GM23338 (cell line): ENCODE results near the gene FBXL19. TPM values are rescaled to one million over a fixed set of nuclear protein-coding genes. Genes with fewer than 3 reads are reported as not detected.

ENCODE experiments used
- ATAC-seq: fragments of 200-7000 bp; cut with Tn5 transposase; 3 replicates; pipeline ENCODE4 v1.9.1; 2020
- DNase-seq: peaks from one replicate; pipeline ENCODE4 v3.0.0-alpha.2; 2015; ENCODE audit warnings: low spot score
- H2AFZ ChIP-seq: fragments of 200-600 bp; sonication (generic); 2 replicates; pipeline ENCODE4 v1.8.0; 2016; ENCODE audit warnings: antibody characterized with exemption, mild to moderate bottlenecking, moderate library complexity
- H3F3A ChIP-seq: fragments of 200-600 bp; sonication (generic); replicated peaks from 2 replicates; pipeline ENCODE4 v1.8.0; 2017; ENCODE audit warnings: antibody characterized with exemption, mixed run types, low read depth
- H3K27ac ChIP-seq: fragments of 200-600 bp; sonication (generic); 2 replicates; pipeline ENCODE4 v1.6.1; 2016; ENCODE audit warnings: low read depth
- H3K27me3 ChIP-seq: fragments of 200-600 bp; sonication (generic); 2 replicates; pipeline ENCODE4 v1.8.0; 2016; ENCODE audit warnings: mild to moderate bottlenecking, mixed run types, moderate library complexity; ENCODE audit not compliant: insufficient read depth
- H3K36me3 ChIP-seq: fragments of 200-600 bp; sonication (generic); 2 replicates; pipeline ENCODE4 v1.8.0; 2016; ENCODE audit warnings: mild to moderate bottlenecking; ENCODE audit not compliant: insufficient read depth
- H3K4me1 ChIP-seq: fragments of 200-600 bp; sonication (generic); 2 replicates; pipeline ENCODE4 v1.8.0; 2016; ENCODE audit warnings: mild to moderate bottlenecking, moderate library complexity; ENCODE audit not compliant: insufficient read depth
- H3K4me2 ChIP-seq: fragments of 200-600 bp; sonication (generic); 2 replicates; pipeline ENCODE4 v1.7.1; 2017; ENCODE audit warnings: mixed run types
- H3K4me3 ChIP-seq: fragments of 200-600 bp; sonication (generic); 2 replicates; pipeline ENCODE4 v1.6.1; 2016; ENCODE audit warnings: mixed run types
- H3K79me2 ChIP-seq: fragments of 200-600 bp; sonication (generic); replicated peaks from 2 replicates; pipeline ENCODE4 v1.8.0; 2017; ENCODE audit warnings: mild to moderate bottlenecking; ENCODE audit not compliant: insufficient read depth
- H3K9me2 ChIP-seq: fragments of 200-600 bp; sonication (generic); 2 replicates; pipeline ENCODE4 v1.8.0; 2017; ENCODE audit not compliant: insufficient read depth
- H4K20me1 ChIP-seq: fragments of 200-600 bp; sonication (generic); replicated peaks from 2 replicates; pipeline ENCODE4 v1.8.0; 2017; ENCODE audit warnings: mild to moderate bottlenecking; ENCODE audit not compliant: insufficient read depth
- H3K27ac Mint-ChIP-seq: 2 replicates; pipeline ENCODE4 v1.8.0; 2020; ENCODE audit warnings: inconsistent platforms, mild to moderate bottlenecking, moderate library complexity, mixed read lengths
- H3K27me3 Mint-ChIP-seq: 3 replicates; pipeline ENCODE4 v1.8.0; 2022; ENCODE audit warnings: low read depth, mild to moderate bottlenecking, moderate library complexity, mixed read lengths, inconsistent platforms; ENCODE audit not compliant: insufficient read depth, poor library complexity
- H3K36me3 Mint-ChIP-seq: 3 replicates; pipeline ENCODE4 v1.8.0; 2021; ENCODE audit warnings: low read depth, mild to moderate bottlenecking, inconsistent platforms, moderate library complexity, mixed read lengths
- H3K4me1 Mint-ChIP-seq: 3 replicates; pipeline ENCODE4 v1.8.0; 2020; ENCODE audit warnings: mild to moderate bottlenecking, inconsistent platforms, mixed read lengths
- H3K4me3 Mint-ChIP-seq: 3 replicates; pipeline ENCODE4 v1.8.0; 2021; ENCODE audit warnings: moderate library complexity, mild to moderate bottlenecking, inconsistent platforms, mixed read lengths
- H3K9me3 Mint-ChIP-seq: 3 replicates; pipeline ENCODE4 v1.8.0; 2020; ENCODE audit warnings: moderate library complexity, mild to moderate bottlenecking, inconsistent platforms, mixed read lengths
- CREB1 ChIP-seq: fragments of 250-450 bp; sonication (Bioruptor Pico); IDR thresholded peaks from 2 replicates; pipeline ENCODE4 v1.5.0; 2020; ENCODE audit warnings: low read depth, mild to moderate bottlenecking, moderate library complexity
- EZH2 ChIP-seq: fragments of 200-600 bp; sonication (generic); IDR thresholded peaks from one replicate; pipeline ENCODE4 v1.8.0; 2017; ENCODE audit warnings: antibody characterized with exemption, mild to moderate bottlenecking, low read depth; ENCODE audit not compliant: unreplicated experiment
- POLR2AphosphoS5 ChIP-seq: IDR thresholded peaks from 2 replicates; pipeline ENCODE4 v1.6.1; 2016; ENCODE audit warnings: antibody characterized with exemption, low read depth
- ZNF114 ChIP-seq: fragments of 250-450 bp; sonication (Bioruptor Pico); IDR thresholded peaks from 2 replicates; pipeline ENCODE4 v1.5.0; 2020; ENCODE audit warnings: mild to moderate bottlenecking, moderate library complexity
- ZNF331 ChIP-seq: fragments of 250-450 bp; sonication (Bioruptor Pico); IDR thresholded peaks from 2 replicates; pipeline ENCODE4 v1.5.0; 2020; ENCODE audit warnings: low read depth, mild to moderate bottlenecking, moderate library complexity
- polyA plus RNA-seq: library from polyadenylated mRNA; unstranded; fragments of >200 nt; fragmentation: Nextera tagmentation; extraction: Ambion mirVana; gene quantifications from 2 replicates; pipeline ENCODE4 v1.2.1, GENCODE V29; 2016
- total RNA-seq: library from RNA; depleted of rRNA; stranded (reverse); fragments of >200 nt; shearing (Covaris generic); gene quantifications from 2 replicates; pipeline ENCODE4 v1.2.3, GENCODE V29; 2014
- TF ChIP-seq, protein P1 (sequence below): IDR thresholded peaks from one replicate; pipeline ENCODE4 v1.6.1; 2018; ENCODE audit warnings: antibody characterized with exemption; ENCODE audit not compliant: unreplicated experiment
- TF ChIP-seq, protein P2 (sequence below): IDR thresholded peaks from 2 replicates; pipeline ENCODE4 v1.6.1; 2016; ENCODE audit warnings: antibody characterized with exemption

Gene FBXL19
- total and polyA plus RNA-seq, 2 experiments from 2014 or later: 12.5 to 71.5 TPM

GRCh38 chr16:30874821-30875717 is 48.3 kb upstream of the FBXL19 start:
- peak overlapping the region; percentile 92 for H3K4me3 Mint-ChIP-seq
- H3K27ac Mint-ChIP-seq: peak overlapping the region; percentile 96
- H3K4me1 Mint-ChIP-seq: peaks cover 11% of the 10 kb centered on the region
- no peaks in the 10 kb centered on the region for H3K9me3 Mint-ChIP-seq
- H2AFZ ChIP-seq: peak overlapping the region; percentile 98
- H3K27me3 Mint-ChIP-seq: peaks cover 25% of the 10 kb centered on the region
- no peaks in the 10 kb centered on the region for H3K36me3 ChIP-seq
- peaks cover 14% of the 10 kb centered on the region for H3K4me1 ChIP-seq
- peaks cover 44% of the 10 kb centered on the region for H3K27me3 ChIP-seq
- peak; percentile 97 for DNase-seq
- no peaks in the 10 kb centered on the region for H3K9me2 ChIP-seq
- H4K20me1 ChIP-seq: peaks cover 8% of the 10 kb centered on the region
- TF ChIP-seq ZNF331: no peak
- TF ChIP-seq, protein P1, sequence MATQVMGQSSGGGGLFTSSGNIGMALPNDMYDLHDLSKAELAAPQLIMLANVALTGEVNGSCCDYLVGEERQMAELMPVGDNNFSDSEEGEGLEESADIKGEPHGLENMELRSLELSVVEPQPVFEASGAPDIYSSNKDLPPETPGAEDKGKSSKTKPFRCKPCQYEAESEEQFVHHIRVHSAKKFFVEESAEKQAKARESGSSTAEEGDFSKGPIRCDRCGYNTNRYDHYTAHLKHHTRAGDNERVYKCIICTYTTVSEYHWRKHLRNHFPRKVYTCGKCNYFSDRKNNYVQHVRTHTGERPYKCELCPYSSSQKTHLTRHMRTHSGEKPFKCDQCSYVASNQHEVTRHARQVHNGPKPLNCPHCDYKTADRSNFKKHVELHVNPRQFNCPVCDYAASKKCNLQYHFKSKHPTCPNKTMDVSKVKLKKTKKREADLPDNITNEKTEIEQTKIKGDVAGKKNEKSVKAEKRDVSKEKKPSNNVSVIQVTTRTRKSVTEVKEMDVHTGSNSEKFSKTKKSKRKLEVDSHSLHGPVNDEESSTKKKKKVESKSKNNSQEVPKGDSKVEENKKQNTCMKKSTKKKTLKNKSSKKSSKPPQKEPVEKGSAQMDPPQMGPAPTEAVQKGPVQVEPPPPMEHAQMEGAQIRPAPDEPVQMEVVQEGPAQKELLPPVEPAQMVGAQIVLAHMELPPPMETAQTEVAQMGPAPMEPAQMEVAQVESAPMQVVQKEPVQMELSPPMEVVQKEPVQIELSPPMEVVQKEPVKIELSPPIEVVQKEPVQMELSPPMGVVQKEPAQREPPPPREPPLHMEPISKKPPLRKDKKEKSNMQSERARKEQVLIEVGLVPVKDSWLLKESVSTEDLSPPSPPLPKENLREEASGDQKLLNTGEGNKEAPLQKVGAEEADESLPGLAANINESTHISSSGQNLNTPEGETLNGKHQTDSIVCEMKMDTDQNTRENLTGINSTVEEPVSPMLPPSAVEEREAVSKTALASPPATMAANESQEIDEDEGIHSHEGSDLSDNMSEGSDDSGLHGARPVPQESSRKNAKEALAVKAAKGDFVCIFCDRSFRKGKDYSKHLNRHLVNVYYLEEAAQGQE: no peak
- TF ChIP-seq, protein P2, sequence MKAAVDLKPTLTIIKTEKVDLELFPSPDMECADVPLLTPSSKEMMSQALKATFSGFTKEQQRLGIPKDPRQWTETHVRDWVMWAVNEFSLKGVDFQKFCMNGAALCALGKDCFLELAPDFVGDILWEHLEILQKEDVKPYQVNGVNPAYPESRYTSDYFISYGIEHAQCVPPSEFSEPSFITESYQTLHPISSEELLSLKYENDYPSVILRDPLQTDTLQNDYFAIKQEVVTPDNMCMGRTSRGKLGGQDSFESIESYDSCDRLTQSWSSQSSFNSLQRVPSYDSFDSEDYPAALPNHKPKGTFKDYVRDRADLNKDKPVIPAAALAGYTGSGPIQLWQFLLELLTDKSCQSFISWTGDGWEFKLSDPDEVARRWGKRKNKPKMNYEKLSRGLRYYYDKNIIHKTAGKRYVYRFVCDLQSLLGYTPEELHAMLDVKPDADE: peak; percentile 88
- no peak for TF ChIP-seq ZNF114 (CRISPR knock-in tag)
- peak; percentile 94 for TF ChIP-seq POLR2AphosphoS5
- TF ChIP-seq CREB1: peak; percentile 77
- peak; percentile 29 for TF ChIP-seq EZH2
- peak overlapping the region; percentile 90 for H3K4me3 ChIP-seq
- ATAC-seq: peak; percentile 97
- peaks cover 14% of the 10 kb centered on the region for H3K36me3 Mint-ChIP-seq
- 0 out of 2 replicates have a peak, but pooled peaks cover 4% of the 10 kb centered on the region for H3F3A ChIP-seq
- peak overlapping the region; percentile 90 for H3K4me2 ChIP-seq
- H3K79me2 ChIP-seq: peaks cover 2% of the 10 kb centered on the region; the same call in 1 of the 2 replicates
- H3K27ac ChIP-seq: peak overlapping the region; percentile 90
